Measurements from ENCODE around the gene HNRNPUL1.

HNRNPUL1 gene

GRCh38 chr19:41234512-41235168, 29.5 kb upstream of the HNRNPUL1 start:
- no peak for DNase-seq

GRCh38 chr19:41235480-41235879, 28.7 kb upstream of the HNRNPUL1 start:
- no peak for DNase-seq

DNA sequence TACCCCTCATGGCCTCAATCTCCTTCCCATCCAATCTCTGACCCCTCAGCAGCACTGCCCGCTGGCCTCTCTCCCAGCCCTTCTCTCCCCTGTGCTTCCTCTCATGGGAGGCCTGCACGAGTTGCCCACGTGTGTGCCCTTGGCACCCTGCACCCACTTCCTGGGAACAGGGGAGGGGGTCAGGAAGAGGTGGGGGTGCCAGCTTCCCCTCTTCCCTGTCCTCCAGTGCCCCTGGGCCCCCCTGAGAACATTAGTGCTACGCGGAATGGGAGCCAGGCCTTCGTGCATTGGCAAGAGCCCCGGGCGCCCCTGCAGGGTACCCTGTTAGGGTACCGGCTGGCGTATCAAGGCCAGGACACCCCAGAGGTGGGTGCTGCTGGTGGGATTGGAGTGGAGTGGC, 25.9 kb upstream of the HNRNPUL1 start:
- DNase-seq, result no peak

- no peak for DNase-seq
These were observed 24.8 kb upstream of the HNRNPUL1 start for GRCh38 chr19:41239363-41239762.

DNA sequence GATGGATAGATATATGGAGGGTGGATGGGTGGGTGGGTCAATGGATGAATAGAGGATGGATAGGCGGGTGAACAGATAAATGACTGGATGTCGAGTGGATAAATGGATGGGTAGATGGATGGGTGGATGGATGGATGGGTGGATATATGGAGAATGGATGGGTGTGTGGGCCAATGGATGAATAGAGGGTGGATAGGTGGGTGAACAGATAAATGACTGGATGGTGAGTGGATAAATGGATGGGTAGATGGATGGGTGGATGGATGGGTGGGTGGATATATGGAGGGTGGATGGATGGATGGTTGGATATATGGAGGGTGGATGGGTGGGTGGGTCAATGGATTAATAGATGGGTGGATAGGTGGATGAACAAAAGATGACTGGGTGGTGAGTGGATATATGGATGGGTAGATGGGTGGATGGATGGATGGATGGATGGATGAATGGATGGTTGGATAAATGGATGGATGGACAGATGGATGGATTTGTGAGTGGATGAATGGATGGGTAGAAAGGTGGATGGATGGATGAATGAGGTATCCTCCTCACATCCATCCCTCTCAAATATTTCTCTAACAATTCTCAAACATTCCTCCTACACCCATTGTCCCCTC, 24.1 kb upstream of the HNRNPUL1 start:
- no peak for DNase-seq

DNA sequence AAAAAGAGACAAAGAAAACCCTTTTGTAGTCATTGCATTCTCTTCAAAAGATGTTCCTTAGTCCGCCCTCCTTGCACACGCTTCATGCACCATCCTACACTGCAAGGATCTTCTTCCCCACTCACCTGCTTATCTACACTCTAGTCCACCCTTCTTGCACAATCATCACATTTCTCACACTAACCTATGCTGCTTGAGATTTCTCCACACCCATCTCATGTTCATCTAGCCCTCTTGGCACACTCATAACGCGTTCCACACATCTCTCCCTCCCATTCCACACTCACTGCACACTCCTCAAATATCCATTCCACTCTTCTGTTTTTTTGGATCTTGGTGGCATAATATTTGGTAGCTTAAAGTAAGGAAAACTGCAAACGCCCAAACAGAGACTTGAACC, 22.3 kb upstream of the HNRNPUL1 start:
- DNase-seq, result no peak

DNA sequence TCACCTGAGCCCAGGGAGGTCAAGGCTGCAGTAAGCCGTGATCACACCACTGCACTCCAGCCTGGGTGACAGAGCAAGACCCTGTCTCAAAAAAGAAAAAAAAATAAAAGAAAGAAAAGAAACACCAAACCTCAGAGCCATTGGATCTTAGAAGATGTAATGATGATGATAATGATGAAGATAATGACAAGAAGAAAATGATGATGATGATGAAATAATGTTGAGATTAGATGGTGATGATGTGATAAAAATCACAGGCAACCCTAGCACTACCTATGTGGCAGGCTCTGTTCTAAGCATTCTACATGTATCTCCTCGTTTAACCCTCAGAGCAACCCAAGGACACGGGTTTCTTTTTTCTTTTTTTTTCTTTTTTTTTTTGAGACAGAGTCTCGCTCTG, 20.1 kb upstream of the HNRNPUL1 start:
- no peak for DNase-seq

GRCh38 chr19:41245843-41246242, 18.3 kb upstream of the HNRNPUL1 start:
- no peak for DNase-seq

DNA sequence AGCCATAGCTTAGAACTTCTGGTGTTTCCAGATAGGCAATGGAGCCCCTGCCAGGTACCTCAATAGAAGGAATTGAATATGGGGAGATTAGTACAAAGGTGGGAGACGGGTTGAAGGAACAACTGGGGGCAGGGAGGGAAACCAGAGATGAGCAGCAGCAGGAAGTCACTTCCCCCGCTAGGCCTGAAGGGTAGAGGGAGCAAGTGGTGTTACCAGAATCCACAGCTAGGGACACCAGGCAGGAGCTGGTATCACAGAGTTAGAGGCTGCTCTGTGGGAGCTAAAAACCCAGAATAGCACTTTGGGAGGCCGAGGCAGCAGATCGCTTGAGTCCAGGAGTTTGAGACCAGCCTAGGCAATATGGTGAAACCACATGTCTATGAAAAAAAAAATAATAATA, 15.3 kb upstream of the HNRNPUL1 start:
- DNase-seq, result no peak

DNA sequence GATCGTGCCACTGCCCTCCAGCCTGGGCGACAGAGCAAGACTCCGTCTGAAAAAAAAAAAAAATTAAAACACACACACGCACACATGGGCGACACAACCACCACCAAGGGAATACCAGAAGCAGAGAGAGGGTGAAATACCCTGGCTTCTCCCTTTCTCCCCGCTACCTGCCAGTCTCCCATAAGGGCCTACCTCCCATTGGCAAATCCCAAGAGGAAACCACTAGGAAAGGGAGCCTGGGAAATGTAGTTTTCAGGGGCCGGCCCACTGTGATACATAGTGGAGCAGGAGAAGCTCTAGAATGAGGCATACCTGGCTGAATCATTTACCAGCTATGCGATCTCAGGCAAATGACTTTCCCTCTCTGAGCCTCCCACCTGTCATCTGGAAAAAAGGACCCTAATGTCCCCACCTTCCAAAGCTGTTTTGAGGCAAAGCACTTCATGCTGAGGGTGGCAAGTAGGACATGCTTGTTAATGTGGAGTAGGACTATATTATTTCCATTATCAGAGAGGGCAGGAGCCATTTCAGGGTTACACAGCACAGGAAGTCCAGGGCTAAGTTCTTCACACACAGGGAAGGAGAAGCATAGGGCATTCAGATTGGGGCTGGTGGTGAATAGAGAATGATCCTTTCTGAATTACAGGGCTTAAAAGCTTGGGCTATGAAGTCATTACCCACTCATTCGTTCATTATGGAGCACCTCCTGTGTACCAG, 14.3 kb upstream of the HNRNPUL1 start:
- DNase-seq, result no peak

DNA sequence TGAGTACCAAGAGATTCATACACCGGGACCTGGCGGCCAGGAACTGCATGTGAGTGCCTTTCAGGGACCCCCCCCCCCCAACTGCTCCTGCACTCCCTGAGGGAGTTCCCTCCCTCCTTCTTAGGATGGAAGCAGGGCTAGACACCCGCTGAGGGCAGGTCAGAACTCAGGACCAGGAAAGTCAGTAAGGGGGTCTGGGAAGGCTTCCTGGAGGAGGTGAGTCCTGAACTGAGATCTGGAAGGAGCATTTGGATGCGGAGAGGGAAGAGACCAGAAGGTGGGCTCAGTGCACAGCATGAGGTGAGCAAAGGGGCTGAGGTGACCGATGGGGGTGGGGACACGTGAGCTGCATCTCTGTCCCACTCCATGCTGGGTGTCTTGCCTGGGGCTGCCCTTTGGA, 10.5 kb upstream of the HNRNPUL1 start:
- no peak for DNase-seq

DNA sequence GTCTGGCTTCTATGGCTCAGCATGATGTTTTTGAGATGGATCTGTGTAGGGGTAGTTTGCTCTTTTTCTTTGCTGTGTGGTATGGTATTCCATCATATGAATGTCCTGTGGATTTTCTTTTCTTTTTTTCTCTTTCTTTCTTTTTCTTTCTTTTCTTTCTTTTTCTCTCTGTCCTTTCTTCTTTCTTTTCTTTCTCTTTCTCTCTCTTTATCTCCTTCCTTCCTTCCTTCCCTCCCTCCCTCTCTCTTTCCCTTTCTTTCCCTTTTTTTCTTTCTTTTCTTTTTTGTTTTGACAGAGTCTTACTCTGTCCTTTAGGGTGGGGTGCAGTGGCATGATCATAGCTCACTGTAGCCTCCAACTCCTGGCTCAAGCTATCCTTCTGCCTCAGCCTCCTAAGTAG, 9.0 kb upstream of the HNRNPUL1 start:
- no peak for DNase-seq

- DNase-seq, result no peak
These were observed 2.5 kb upstream of the HNRNPUL1 start for GRCh38 chr19:41261474-41262190.

DNA sequence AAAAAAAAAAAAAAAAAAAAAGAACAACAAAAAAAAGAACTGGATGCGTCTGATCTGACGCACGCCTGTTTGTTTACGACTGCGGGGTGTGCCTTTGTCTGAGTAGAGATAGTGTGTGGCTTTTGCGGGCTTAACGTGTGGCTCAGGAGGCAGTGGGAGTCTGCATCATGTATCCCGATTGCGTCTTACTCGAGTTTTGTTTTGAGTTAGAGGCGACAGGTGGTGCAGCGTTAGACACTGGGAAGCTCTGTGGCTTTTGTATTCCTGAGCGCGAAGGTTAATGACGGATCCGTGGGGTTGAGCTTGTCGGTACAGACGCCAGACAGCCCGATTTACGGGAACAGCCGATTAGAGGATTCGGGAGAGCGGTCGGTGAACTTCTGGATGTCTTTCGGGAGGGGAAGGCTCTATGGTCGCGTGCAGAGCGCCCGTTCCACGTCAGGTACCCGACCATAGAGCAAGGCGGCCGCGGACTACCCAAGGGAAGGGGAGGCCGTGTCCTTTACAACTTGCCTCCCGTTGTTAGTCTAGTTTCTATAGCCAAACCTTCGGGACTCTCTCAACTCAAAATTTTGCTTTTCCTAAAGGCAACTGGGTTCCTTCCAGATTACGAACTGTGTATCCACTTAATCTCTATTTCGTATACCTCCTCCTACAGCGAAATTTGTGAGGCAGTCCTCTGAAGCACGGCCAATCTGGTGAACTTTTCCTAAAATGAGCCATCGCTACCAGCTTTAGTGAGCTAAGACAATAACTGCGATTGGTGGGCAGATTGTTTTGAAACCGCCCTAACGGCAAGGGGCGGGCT, 926 bp upstream of the HNRNPUL1 start:
- DNase-seq, result peak; percentile 82

- peak; percentile 71 for DNase-seq
These were observed 616 bp downstream of the HNRNPUL1 start for GRCh38 chr19:41264581-41265394.

DNA sequence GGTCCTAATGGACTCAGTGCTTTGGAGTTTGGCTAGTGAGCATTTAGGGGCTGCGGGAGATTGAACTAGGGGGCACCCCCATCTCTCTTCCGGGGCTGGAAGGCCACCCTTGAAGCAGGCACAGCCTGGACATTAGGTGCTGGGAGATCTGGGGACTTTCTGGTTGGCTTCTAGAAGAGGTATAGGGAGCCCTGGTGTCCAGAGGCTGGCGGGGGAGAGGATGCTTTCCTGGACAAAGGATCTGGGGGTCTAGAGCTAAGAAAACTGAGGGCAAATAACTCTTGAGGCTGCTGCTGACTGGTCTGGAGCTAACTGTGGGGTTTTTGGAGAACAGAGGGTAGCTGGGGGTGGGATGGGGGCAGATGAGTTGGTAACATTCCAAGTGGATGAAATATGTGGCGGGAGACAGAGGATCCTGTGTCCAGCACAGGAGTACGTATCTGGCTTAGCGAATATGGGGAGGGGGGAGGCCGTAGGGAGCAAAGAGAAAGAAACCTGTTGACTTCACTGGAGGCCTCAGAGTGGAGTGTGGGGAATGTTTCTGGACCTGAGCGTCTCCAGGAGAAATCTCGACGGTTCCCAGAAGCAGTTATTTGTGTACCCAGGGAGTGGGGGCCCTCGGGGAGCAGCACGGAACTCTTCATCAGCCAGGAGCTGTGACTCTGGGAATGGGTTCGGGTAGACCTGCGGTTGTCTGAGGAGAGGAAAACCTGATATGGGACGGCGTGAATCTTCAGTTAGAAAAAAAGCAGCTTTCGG, 1.4 kb downstream of the HNRNPUL1 start:
- peak; percentile 17 for DNase-seq

GRCh38 chr19:41269055-41269454, 4.9 kb downstream of the HNRNPUL1 start:
- no peak for DNase-seq

DNA sequence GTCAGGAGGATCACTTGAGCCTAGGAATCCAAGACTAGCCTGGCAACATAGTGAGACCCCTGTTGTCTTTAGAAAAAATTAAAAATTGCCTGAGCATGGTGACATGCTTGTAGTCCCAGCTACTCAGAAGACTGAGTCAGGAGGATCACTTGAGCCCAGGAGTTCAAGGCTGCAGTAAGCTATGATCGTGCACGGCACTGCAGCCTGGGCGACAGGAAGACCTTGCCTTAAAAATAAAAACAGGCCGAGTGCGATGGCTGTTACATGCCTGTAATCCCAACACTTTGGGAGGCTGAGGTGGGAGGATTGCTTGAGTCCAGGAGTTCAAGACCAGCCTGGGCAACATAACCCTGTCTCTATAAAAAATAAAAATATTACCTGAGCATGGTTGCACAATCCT, 5.4 kb downstream of the HNRNPUL1 start:
- no peak for DNase-seq

GRCh38 chr19:41273076-41273475, 8.9 kb downstream of the HNRNPUL1 start:
- no peak for DNase-seq

DNA sequence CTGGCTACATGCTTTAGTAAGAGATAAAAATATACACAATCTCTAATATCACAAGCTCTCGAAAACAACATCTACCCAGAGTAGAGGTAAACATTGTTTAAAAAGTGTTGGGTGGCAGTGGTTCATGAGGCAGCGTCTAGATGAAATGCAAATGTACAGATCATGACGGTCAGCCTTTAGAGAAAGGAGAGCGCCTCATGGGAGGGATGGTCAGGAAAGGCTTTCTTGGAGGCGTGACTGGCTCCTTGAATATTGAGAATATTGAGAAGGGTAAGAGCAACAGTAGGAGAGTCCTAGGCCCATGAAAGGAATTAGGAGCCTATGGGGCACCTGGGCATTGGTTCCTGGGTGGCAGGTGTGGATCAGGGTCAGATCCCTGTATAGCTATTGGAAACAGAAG, 10.6 kb downstream of the HNRNPUL1 start:
- DNase-seq, result no peak

GRCh38 chr19:41276231-41276630, 12.1 kb downstream of the HNRNPUL1 start:
- no peak for DNase-seq
